Glomerular visceral epithelial cell (primary cell): ENCODE measurements around the gene SUMO1.

ENCODE experiments used
- DNase-seq: peaks from one replicate; pipeline ENCODE4 v3.0.0-alpha.2; 2016; ENCODE audit errors: extremely low spot score

SUMO1 gene

DNA sequence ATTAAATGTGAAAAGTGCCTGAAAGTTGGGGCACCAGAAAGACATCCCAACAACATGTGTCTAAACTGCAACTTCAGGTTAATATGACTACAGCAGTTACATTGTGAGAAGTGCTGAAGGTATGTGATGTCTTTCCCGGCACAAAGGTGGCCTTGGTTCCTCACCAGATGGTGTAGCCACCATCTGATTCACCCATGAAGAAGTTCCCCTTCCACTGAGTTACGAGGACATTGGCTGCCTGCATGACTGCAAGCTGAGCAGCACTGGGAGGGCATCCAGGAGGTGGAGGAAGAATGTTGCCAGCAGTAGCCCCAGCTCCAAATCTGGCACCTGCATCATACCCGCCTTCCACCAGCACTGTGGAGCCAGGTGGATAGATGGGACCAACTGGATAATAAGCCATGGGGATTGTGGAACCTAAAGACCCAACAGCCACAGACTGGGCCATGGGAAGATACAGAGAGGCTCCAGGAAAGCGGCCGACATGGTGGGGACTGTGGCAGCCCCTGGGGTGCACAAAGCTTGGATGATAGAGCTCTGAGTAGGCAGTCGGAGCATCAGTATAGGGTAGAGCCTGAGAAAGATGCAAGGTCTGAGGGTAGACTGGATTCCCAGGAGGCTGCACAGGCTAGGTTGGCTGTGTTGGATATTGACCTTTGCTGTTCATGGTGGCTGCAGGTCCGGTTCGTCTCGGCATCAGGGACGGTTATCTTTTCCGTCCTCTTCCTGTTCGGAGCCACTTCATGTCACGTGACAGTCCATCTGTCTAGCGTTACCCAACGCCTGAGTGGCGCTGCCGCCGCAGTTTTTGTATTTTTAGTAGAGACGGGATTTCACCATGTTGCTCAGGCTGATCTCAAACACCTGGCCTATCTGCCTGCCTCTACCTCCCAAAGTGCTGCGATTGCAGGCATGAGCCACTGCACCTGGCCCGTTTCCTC lies 36.9 kb downstream of the SUMO1 start:
- no peak for DNase-seq

DNA sequence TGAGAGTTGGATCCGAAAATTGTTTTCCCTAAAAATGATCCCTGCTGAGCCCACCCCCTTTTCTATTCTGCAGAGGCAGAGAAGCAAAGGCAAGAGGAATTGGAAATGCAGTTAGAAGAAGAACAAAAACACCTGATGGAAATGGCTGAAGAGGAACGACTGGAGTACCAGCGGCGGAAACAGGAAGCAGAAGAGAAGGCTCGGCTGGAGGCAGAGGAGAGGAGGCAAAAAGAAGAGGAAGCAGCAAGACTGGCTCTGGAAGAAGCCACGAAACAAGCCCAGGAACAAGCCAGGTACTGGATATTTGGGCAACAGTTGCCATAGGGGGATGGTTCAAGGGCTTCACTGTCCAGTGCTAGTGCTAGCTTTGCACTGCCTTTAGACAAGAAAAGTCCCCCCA lies 41.7 kb downstream of the SUMO1 start:
- no peak for DNase-seq

DNA sequence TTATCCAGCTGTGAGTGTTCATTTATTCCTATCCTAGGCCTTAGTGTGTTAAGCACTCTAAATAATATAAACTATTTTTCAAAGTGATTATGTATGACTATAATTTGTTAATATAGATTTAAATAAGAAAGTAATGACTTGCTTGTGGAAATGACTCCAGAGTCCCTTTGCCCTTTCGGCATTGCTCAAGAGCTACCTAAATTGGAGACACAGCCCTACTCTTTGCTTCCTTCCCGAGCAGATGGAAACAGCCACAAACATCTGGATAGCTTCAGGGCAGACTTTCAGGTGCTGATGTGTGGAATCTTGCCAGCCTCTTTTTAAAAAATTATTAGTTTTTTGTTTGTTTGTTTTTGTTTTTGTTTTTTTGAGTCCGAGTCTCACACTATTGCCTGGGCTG lies 44.0 kb downstream of the SUMO1 start:
- DNase-seq, result no peak

DNA sequence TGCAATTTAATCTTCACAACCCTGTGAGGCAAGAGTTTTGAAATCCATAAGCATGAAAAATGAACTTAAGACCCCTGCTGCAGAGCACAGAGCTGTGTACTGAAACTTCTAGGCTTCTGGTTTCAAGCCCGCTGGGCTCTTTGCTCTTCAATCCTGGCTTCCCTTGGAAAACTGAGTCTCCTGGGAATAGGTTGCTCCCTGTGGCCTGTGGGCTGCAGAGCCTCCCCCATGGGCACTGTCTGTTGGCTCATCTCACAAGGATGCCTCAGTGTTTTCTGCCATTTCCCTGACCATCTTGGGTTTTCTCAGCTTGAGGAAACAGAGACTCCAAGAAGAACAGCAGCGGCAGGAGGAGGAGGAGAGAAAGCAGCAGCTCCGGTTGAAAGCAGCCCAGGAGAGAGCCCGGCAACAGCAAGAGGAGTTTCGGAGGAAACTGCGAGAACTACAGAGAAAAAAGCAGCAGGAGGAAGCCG lies 44.5 kb downstream of the SUMO1 start:
- no peak for DNase-seq

DNA sequence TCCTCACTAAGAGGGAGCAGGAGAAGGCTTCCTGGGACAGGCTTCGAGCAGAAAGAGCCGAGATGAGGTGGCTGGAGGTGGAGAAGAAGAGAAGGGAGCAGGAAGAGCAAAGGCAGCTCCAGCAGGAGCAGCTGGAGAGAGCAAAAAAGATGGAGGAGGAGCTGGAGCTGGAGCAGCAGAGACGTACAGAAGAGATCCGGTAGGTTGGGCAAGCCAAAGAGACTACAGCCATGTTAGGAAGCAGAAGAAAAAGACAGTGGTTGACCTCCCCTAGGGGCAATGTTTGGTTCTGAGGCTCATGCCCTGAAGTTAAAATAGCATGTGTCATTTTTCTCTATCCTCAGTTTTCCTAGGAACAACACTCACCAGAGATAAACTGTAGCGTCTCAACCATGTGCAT lies 45.1 kb downstream of the SUMO1 start:
- DNase-seq, result no peak

DNA sequence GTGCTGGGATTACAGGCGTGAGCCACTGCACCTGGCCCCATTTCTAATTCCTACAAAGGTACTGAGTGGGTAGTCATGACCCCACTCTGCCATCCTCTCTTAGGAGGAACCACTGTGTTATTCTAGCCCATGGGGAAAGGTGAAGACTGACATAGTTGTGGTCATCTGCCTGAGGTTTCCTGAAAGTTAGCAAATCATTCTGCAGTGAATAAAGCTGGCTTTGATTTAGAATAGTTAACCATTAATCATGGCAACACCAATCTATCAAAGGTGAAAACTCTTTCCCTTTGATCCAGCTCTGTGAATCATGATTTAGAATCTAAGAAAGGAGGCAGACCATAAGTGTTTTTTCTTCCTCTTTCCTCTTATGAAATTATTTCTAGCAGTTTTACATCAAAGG lies 50.8 kb downstream of the SUMO1 start:
- peak; percentile 90 for DNase-seq

DNA sequence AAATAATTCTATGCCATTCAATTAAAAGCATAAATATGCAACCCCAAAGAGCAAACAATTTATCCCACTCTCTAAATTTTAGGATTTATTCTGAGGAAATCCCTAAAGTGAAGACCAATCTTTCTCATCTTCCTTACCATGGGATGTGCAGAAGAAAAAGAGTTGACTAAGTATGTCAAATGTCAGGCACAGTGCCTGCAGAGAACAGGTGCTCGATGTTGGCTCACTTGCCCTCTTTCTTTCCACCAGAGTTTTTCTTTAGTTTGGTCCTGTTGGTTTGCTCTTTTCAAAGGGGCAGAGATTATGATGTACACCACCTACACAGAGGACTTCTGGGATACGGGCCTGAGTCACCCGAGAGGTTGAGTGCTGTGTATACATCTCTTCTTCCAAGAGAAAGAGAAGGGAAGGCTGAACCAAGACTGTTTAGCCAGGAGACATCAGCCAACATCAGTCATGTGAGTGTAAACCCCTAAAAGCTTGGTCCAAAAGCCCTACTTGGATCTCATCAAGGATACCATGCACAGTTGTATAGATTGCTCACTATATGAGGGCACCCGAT lies 51.7 kb downstream of the SUMO1 start:
- peak; percentile 7 for DNase-seq

DNA sequence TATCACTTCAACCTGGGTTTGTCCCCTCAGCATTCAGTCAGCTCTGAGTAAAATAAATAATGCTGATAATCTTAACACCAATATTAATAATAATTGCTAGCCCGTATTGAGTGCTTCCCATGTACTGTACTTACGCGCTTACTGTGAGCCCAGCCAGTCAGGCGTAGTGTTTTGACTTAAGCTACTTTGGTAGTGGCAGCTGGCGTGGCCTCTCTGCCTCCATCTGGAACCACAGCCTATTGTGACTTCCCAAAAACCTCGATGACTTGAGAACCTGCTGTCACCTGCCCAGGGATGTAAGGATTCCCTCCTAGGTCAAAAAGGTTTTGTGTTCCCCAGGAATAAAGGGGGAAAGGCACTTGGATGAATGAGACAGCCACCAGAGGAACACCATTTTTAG lies 53.2 kb downstream of the SUMO1 start:
- DNase-seq, result no peak

DNA sequence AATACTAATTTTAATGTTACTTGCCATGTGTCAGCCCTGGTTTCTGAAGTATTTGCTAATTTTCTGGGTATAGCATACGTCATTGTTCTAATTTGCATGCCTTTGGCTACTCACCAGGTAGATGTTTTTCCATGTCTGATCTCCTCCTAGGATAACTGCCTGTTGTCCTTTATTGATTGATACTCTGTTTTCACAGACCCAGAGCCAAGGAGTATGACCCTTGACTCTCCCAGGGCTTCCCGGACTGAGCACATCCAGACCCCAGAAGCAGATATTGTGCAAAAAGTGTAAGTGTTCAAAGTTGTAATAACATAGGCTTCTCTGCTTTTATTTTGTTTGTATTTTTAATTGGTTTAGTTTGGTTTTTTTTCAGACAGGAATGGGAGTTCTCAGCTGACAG lies 53.8 kb downstream of the SUMO1 start:
- no peak for DNase-seq

DNA sequence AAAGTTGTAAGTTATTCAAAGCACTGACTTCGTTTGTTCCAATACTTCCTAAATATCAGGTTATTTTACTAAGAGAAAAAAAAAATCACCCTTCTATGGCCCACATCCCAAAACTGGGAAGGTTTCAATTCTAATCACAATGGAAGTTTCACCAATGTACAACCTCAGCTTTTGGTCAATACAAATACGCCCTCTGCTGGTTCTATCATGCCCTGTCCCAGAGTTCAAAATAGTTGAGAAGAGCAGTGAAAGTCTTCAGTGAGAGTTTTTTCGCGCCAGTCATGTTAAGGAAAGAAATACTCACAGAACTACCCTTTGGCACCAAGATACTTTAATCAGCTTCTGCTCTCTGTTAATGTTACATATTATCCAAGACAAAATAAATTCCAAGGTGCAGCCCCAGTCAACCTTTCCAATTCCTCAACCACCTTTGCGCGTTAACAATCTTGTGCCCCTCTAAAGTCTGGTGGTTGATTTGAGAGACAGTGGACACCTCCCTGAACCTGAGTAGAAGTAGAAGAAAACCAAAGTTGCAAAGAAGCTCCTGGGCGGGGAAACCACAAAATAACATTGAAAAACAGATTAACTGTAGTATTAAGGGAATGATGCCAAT lies 59.9 kb downstream of the SUMO1 start:
- peak; percentile 79 for DNase-seq

DNA sequence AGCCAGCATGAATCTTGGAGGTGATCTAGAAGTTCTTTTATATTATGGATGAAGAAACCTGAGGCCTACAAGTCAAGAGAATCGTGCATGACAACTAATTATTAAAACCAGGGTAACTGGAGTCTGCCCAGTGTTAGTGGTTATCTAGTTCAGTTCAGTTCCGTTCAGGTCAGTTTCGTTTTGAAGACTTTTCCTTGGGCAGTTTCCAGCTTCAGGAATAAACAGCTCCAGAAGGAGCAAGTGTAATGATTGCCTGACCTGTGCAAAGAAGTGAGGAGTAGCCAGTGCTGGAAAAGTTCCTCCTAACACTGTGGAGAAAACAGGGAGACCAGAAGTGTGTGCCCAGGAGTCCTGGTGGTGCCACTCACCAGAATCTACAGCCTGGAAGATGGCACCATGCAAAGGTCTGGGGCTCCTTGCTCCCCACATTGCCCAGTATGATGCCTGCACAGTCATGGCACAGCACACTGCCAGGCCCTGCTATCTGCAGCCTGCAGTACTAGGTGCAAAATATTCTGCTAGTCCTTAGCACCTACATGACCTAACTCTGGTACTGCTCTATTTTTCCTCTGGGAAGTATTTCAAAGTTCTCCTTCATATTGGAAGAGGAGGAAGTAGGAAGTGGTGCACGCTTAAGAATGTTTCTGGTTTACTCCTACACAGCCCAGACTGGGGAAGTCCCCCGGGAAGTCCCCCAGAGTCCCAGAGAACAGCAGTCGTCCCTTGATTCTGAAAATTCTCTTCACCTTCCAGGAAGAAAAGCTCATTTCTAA lies 65.8 kb downstream of the SUMO1 start:
- DNase-seq, result peak; percentile 18

DNA sequence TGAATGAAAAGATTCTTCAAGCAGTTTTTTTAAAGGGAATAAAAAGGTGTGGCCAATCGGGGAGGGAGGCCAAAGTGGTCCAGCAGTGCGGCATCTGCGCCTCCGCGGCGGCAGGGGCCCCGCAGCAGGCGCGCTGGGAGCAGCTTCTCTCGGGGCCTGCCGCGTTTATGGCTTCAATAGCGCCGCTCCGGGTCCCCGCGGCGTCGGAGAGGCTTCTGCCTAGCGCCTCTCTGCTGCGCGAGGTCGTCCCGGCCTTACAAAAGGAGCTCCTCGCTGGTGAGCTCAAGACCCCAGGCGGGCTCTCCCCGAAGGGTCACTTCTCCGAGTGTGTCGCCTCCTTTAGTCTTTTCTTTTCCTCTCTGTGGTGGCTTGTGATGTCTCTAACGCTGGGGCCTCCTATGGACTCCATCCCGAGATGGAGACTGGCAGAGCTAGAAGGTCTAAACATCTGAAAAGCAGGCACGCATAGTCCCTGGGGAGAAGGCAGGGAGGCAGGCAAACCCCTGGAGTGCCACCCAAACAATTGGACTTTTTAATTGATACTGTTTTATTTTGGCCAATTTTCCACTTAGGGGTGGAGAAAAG lies 67.1 kb downstream of the SUMO1 start:
- no peak for DNase-seq

DNA sequence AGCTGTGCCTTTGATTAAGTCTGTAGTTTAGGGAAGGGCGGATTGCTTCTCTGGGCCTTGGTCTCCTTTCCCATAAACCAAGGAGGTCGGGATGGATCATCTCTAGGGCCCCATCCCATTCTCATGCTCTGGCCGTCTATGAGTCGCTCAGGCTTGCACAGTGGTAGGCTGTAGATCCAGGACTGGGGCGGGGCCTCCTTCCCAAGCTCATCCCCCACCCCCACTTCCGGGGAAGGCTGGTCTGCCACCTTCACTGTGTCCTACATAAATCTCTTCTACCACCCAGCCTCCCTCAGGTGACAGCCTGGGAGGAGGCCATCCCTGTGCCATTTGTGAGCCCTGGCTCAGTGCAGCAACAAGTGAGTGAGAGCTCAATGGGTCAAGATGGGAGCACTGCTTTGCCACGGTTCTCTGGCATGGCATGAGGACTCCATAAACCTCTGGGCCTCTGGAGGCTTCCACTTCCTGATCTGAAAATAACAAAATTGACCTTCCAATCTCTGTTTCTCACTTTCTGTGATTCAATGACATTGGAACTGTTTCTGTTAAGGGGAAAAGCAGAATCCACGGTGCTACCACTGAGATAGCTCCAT lies 68.5 kb downstream of the SUMO1 start:
- no peak for DNase-seq

DNA sequence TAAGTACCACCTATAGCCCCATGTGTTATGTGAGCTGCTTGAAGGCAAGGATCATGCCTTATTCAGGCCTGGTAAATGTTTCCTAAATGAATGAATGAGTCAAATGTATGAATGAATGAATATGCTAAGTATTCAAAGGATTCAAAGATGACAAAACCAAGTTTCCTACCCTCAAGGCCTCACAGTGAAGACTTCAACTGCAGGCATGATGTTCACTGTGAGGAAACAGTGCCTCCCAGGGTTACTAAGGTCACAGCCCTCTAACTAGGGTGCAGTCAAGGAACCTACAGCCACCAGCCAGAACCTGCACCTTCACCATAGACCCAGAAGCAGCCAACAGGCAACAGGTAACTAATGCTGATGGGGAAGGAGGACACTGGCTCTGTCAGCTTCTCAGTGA lies 69.3 kb downstream of the SUMO1 start:
- no peak for DNase-seq

DNA sequence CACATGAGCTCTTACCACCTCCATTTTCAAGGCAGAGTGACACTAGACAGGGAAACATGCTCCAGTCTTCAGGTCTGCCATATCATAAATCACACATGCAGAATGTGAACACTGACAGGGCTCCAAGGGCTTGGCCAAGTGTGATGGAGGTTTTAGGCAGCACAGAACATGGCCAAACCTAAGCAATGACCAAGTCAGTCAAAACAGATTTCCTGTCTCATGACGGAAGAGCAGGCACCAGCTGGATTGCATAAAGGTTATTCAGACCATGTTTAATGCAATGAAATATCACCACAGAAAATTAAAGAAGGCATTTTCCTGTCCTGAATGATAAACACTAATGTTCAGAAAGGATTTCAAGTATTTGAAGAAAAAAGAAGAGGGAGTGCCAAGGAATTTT lies 72.5 kb downstream of the SUMO1 start:
- no peak for DNase-seq

DNA sequence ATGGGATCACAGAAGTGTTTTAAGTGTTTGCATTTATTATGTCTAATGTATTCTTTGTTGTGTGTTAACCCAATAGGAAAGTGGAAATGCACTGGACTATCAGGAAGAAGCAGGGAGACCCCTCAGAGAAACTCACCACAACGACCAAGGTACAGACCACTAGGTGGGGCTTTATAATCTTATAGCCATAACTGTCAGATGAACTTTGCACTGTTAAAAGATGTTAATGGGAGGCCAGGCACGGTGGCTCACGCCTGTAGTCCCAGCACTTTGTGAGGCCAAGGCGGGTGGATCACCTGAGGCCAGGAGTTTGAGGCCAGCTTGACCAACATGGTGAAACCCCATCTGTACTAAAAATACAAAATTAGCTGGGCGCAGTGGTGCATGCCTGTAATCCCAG lies 73.2 kb downstream of the SUMO1 start:
- DNase-seq, result no peak

DNA sequence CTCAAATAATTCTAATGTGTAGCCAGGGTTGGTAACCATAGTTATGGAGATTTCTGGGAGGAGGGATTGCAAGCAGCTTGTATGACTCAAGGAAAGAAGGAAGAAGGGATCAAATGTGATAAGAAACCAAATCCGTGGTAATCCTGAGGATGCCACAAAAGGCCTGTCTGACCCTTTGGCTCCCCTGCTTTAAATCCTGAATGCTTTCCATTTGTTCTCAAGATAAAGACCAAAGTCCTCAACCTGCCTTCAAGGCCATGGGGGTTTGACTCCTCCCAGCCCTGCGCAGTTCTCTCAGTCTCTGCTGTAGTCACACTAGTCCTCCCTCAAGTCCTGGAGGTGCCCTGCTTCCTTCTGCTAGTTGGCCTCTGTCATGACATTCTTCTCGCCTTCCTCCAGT lies 74.0 kb downstream of the SUMO1 start:
- DNase-seq, result no peak

DNA sequence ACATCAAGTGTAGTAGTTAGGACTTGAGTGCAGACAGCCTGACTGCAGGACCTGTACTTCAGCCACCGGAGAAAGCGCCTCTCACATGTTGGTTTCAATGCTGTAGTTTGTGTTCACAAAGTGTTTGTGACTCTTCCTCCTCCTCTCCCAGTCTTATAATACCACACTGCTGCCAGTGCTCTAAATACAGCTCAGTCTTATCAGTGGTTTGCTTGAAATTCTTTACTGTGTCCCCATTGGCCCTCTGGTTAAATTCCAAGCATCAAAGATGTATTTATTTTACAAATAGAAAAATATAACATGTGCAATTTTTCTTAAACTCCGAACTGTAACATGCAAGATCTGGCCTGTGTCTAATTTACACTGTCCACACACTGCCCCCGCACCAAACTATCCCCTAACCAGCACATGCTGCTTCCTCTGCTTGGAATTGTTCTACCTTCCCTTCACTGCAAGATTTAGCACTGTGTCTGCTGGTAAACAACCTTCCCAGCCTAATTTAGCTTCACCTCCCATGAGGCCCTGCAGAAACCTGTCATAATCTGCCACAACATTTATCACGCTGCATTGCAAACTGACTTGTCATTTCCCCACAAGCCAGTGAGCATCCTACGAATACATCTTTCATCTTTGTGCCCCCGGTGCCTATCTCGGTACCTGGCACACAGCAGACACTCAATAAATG lies 77.1 kb downstream of the SUMO1 start:
- peak; percentile 13 for DNase-seq

DNA sequence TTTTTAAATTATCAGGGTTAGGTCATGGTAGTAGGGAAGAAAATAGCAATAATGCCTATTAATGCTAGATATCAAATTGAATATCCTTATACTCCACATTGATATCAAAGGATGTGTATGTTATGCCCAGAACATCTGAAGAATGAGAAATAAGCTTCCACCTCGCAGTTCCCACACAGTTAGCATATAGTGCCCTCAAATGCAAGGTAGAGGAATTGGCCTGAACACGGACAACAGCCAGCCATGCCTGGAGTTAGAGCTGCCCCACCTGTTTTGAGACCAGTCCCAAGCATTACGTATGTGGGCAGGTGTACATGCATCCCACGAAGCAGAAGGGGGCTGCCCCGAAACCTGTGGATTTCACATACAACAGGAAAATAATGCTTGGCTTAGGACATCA lies 79.6 kb downstream of the SUMO1 start:
- DNase-seq, result no peak

DNA sequence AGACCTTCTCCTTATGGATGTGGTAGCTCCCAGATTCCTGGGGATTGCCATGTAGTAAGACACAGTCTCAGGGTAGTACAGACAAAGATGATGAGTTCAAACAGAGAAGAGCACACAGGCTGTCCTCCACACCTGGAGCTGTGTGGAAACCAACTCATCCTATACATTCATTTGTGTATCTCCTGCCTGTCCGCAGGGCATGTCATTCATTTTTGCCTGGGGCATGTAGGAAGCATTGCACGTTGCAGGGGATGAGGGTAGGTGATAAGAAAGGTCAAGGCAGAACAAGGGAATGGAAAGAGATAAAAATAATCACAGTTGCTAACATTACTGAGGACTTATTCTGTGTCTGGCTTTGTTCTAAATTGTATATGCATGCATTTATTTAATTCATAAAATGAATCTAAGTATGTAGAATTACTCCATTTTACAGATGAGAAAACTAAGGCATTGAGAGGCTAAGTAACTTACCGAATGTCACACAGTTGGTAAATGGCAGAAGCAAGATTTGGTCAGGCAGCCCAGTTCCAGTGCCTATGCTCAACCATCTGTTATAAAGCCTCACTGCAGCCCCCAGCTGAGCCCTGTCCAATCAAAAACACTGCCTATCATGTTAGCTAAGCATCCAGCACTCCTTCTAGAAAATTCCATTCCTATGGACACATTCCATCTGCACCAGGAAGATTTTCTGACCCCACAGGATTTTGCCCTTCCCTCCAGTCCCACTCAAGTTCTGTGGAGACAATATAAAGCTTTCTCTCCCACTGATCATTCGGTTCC lies 81.0 kb downstream of the SUMO1 start:
- DNase-seq, result no peak
